Keratinocyte (primary cell): Measurements from ENCODE around the gene GNAT3.

Experiments
- EZH2 ChIP-seq: IDR thresholded peaks from one replicate; pipeline ENCODE4 v1.6.1; 2012; ENCODE audit warnings: inconsistent platforms, mild to moderate bottlenecking, low read length, moderate library complexity
- TF ChIP-seq, protein P1 (sequence below), 3 experiments: IDR thresholded peaks in 1 of 3; conservative IDR thresholded peaks in 1 of 3; optimal IDR thresholded peaks in 1 of 3; 2 replicates in 2 of 3; 3 replicates in 1 of 3; pipeline versions ENCODE3 to v1.5.1; 2011; ENCODE audit warnings: low read length in 3 of 3, mild to moderate bottlenecking in 3 of 3, moderate library complexity in 2 of 3, control low read depth in 1 of 3, inconsistent platforms in 1 of 3; ENCODE audit not compliant: insufficient read depth in 2 of 3; ENCODE audit errors: extremely low read depth in 1 of 3

DNA sequence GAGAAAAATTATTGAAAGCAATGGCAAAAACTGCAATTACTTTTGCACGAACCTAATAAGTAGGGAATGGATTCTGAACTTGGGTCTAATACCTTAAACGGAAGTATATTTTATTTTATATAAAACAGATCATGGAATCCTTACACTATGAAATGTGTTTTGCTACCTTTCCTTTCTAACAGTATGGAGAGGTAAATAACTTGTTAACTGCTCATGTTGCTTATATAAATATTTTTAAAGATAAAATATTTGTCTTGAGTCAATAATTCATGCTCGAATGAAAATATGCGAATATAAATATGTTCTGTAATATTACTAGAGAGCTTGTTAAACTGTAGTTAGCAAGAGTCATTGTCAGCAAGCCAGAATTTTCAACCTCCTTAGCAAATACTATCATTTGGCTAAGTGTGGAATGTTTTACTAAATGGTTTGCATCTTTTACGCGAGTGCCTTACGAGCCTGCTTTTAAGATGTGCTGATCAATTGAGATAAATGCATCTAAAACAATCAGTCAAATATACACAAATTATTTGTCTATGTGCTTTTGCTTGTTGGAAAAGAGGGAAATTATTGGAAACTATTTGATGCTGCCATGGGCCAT is 5.9 kb downstream of the GNAT3 start:
- TF ChIP-seq, protein P1, sequence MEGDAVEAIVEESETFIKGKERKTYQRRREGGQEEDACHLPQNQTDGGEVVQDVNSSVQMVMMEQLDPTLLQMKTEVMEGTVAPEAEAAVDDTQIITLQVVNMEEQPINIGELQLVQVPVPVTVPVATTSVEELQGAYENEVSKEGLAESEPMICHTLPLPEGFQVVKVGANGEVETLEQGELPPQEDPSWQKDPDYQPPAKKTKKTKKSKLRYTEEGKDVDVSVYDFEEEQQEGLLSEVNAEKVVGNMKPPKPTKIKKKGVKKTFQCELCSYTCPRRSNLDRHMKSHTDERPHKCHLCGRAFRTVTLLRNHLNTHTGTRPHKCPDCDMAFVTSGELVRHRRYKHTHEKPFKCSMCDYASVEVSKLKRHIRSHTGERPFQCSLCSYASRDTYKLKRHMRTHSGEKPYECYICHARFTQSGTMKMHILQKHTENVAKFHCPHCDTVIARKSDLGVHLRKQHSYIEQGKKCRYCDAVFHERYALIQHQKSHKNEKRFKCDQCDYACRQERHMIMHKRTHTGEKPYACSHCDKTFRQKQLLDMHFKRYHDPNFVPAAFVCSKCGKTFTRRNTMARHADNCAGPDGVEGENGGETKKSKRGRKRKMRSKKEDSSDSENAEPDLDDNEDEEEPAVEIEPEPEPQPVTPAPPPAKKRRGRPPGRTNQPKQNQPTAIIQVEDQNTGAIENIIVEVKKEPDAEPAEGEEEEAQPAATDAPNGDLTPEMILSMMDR (optimal IDR thresholded peaks at IDR 0.05 in 1 of 3, IDR thresholded peaks at IDR 0.05 in 1 of 3, conservative IDR thresholded peaks at IDR 0.05 in 1 of 3; ENCODE audit: extremely low read depth in 1 of 3, insufficient read depth in 2 of 3, low read length in 3 of 3) = no peak
- no peak for TF ChIP-seq EZH2
